HuH-7 (cell line): Measurements from ENCODE around the gene MTMR10.
A peak's percentile ranks its signal among the peaks of the same experiment; 100 is the strongest.

Experiments
- DNase-seq: peaks from one replicate; pipeline ENCODE4 v3.0.0; 2011; ENCODE audit warnings: low spot score

Gene MTMR10

GRCh38 chr15:30919877-30920550 is 71.4 kb downstream of the MTMR10 start:
- DNase-seq = no peak

- DNase-seq = no peak
Observed at GRCh38 chr15:30918366-30918765, 73.1 kb downstream of the MTMR10 start.

- DNase-seq = no peak
Observed at GRCh38 chr15:30917675-30918074, 73.8 kb downstream of the MTMR10 start.

- DNase-seq = no peak
Observed at GRCh38 chr15:30917013-30917412, 74.4 kb downstream of the MTMR10 start.

- no peak for DNase-seq
Observed at GRCh38 chr15:30913761-30914160, 77.7 kb downstream of the MTMR10 start.

- no peak for DNase-seq
Observed at GRCh38 chr15:30906366-30906765, 85.1 kb downstream of the MTMR10 start.

- peak; percentile 23 for DNase-seq
Observed at GRCh38 chr15:30905821-30906220, 85.6 kb downstream of the MTMR10 start.

GRCh38 chr15:30904812-30905211 is 86.6 kb downstream of the MTMR10 start:
- no peak for DNase-seq

GRCh38 chr15:30903497-30904187 is 87.8 kb downstream of the MTMR10 start, which contains the start of gene FAN1:
Gene FAN1 (plus strand): TSS chr15:30903915. CDS start chr15:30904664, 749 bp downstream.
- peak; percentile 80 for DNase-seq

- DNase-seq = no peak
Observed at GRCh38 chr15:30901889-30902288, 89.5 kb downstream of the MTMR10 start.

- no peak for DNase-seq
Observed at GRCh38 chr15:30896211-30896606, 95.2 kb downstream of the MTMR10 start.

- no peak for DNase-seq
Observed at GRCh38 chr15:30895461-30896210, 95.8 kb downstream of the MTMR10 start.

GRCh38 chr15:30889196-30889595 is 102.2 kb downstream of the MTMR10 start:
- DNase-seq = no peak
